HepG2 (cell line): ENCODE data around the gene VGLL3. TPM values are rescaled to one million over a fixed set of nuclear protein-coding genes. Genes with fewer than 3 reads are reported as not detected.

Source experiments
- ATAC-seq: fragments of 200-7000 bp; cut with Tn5 transposase; 3 replicates; pipeline ENCODE4 v1.9.1; 2020; ENCODE audit warnings: mild to moderate bottlenecking, moderate library complexity
- BruUV-seq: library from RNA; stranded (reverse); fragments of 400-500 nt; replicated peaks from 2 replicates; lab custom pipeline; 2021; lab: Mats Ljungman, UMichigan
- CTCF ChIA-PET: fragments of 300-600 bp; formaldehyde crosslinking; extraction: SDS; loops from one replicate; lab custom pipeline; 2021; ENCODE audit warnings: low total read pairs, inconsistent platforms, low intra/inter-chr PET ratio; lab: Yijun Ruan, JAX
- POLR2A ChIA-PET: fragments of 350-600 bp; sonication (Branson Sonifier 250); formaldehyde crosslinking; loops from one replicate; lab custom pipeline; 2020; ENCODE audit warnings: antibody characterized with exemption, inconsistent platforms; lab: Yijun Ruan, JAX
- DNase-seq: peaks from one replicate; pipeline ENCODE4 v3.0.0-alpha.2; 2015; ENCODE audit warnings: low spot score
- FAIRE-seq: peaks from 3 replicates; lab custom pipeline; 2011; peaks lifted over from hg19 to GRCh38; lab: Jason Lieb, UNC
- H2AFZ ChIP-seq: one replicate; pipeline ENCODE4 v1.6.1; 2011; ENCODE audit warnings: low read length, inconsistent platforms
- H3K27ac ChIP-seq: fragments of 300-600 bp; 3 replicates; pipeline ENCODE4 v1.8.0; 2011; ENCODE audit warnings: mixed run types, mild to moderate bottlenecking, mixed read lengths, low read length, inconsistent platforms; ENCODE audit not compliant: insufficient read depth; ENCODE audit errors: extremely low read length
- H3K27me3 ChIP-seq, 2 experiments: fragments of 200-600 bp in 1 of 2; 2 replicates in 1 of 2; 3 replicates in 1 of 2; pipeline versions ENCODE4 v1.6.0 to v1.8.0; 2011; ENCODE audit warnings: low read length in 2 of 2, mild to moderate bottlenecking in 2 of 2, moderate library complexity in 2 of 2, inconsistent platforms in 1 of 2; ENCODE audit not compliant: insufficient read depth in 2 of 2, control insufficient read depth in 1 of 2
- H3K36me3 ChIP-seq, 2 experiments: fragments of 200-600 bp in 1 of 2; replicated peaks in 1 of 2; 2 replicates in 1 of 2; 3 replicates in 1 of 2; pipeline versions ENCODE4 v1.5.1 to v1.8.0; 2011; ENCODE audit warnings: low read length in 2 of 2, inconsistent platforms in 1 of 2; ENCODE audit not compliant: insufficient read depth in 2 of 2, control insufficient read depth in 1 of 2
- H3K4me1 ChIP-seq: 2 replicates; pipeline ENCODE4 v1.5.1; 2012; ENCODE audit warnings: low read length, inconsistent platforms; ENCODE audit not compliant: insufficient read depth
- H3K4me2 ChIP-seq: 2 replicates; pipeline ENCODE4 v1.6.0; 2011; ENCODE audit warnings: low read depth, low read length, inconsistent platforms
- H3K4me3 ChIP-seq, 3 experiments: fragments of 200-600 bp in 1 of 3; sonication (generic), shearing (Covaris generic) in 1 of 3; replicated peaks in 1 of 3; 2 replicates each; pipeline ENCODE4 v1.5.1; 2011 to 2016; ENCODE audit warnings: low read length in 3 of 3, inconsistent platforms in 2 of 3, low read depth in 2 of 3, mild to moderate bottlenecking in 2 of 3, control low read depth in 1 of 3, mixed read lengths in 1 of 3; ENCODE audit not compliant: insufficient read depth in 1 of 3
- H3K79me2 ChIP-seq: one replicate; pipeline ENCODE4 v1.6.1; 2011; ENCODE audit warnings: low read length, inconsistent platforms; ENCODE audit not compliant: insufficient read depth
- H3K9ac ChIP-seq: 2 replicates; pipeline ENCODE4 v1.6.0; 2011; ENCODE audit warnings: mild to moderate bottlenecking, low read depth, low read length, inconsistent platforms; ENCODE audit not compliant: insufficient read depth
- H3K9me3 ChIP-seq: 2 replicates; pipeline ENCODE4 v1.5.1; 2012; ENCODE audit warnings: mild to moderate bottlenecking, low read length
- H4K20me1 ChIP-seq: 2 replicates; pipeline ENCODE4 v1.6.0; 2011; ENCODE audit warnings: inconsistent platforms, mild to moderate bottlenecking, low read length, moderate library complexity; ENCODE audit not compliant: insufficient read depth
- CREB1 ChIP-seq, 2 experiments: fragments of 450-650 bp in 1 of 2; IDR thresholded peaks; 2 replicates each; pipeline ENCODE4 v1.6.1; 2016 to 2017; ENCODE audit warnings: control low read depth in 1 of 2, mild to moderate bottlenecking in 1 of 2, missing compliant biosample characterization in 1 of 2, missing genetic modification characterization in 1 of 2
- KIAA2018 ChIP-seq: sonication (generic); formaldehyde crosslinking; IDR thresholded peaks from 2 replicates; pipeline ENCODE4 v1.5.0; 2020; ENCODE audit warnings: mild to moderate bottlenecking, missing genetic modification reagents, borderline replicate concordance
- MTF1 ChIP-seq: sonication (generic); formaldehyde crosslinking; IDR thresholded peaks from 2 replicates; pipeline ENCODE4 v1.5.0; 2020; ENCODE audit warnings: missing genetic modification reagents
- REL ChIP-seq: sonication (generic); formaldehyde crosslinking; conservative IDR thresholded peaks from 2 replicates; pipeline ENCODE4 v1.8.0; 2022; ENCODE audit warnings: mild to moderate bottlenecking, missing genetic modification reagents, moderate library complexity
- RFX5 ChIP-seq: IDR thresholded peaks from 2 replicates; pipeline ENCODE4 v1.6.1; 2011; ENCODE audit warnings: low read depth, low read length, improper control_type of control experiment
- SMARCC2 ChIP-seq: fragments of 450-650 bp; IDR thresholded peaks from 2 replicates; pipeline ENCODE4 v1.6.1; 2017; ENCODE audit warnings: antibody characterized with exemption, mild to moderate bottlenecking
- SOX13 ChIP-seq, 3 experiments: fragments of 450-650 bp in 1 of 3; sonication (generic) in 1 of 3; formaldehyde crosslinking in 1 of 3; IDR thresholded peaks in 2 of 3; conservative IDR thresholded peaks in 1 of 3; 2 replicates each; pipeline versions ENCODE4 v1.5.0 to v1.6.1; 2016 to 2020; ENCODE audit warnings: antibody characterized with exemption in 1 of 3, mild to moderate bottlenecking in 1 of 3, missing compliant biosample characterization in 1 of 3, missing genetic modification reagents in 1 of 3, moderate library complexity in 1 of 3
- STAT5B ChIP-seq: sonication (generic); formaldehyde crosslinking; IDR thresholded peaks from 2 replicates; pipeline ENCODE4 v1.4.0; 2020; ENCODE audit warnings: missing genetic modification reagents
- TFAP4 ChIP-seq: sonication (generic); IDR thresholded peaks from 2 replicates; pipeline ENCODE4 v1.6.1; 2016; ENCODE audit warnings: low read depth, borderline replicate concordance
- YEATS4 ChIP-seq: sonication (generic); formaldehyde crosslinking; IDR thresholded peaks from 2 replicates; pipeline ENCODE4 v1.4.0; 2020; ENCODE audit warnings: missing genetic modification reagents, borderline replicate concordance
- ZGPAT ChIP-seq: IDR thresholded peaks from 2 replicates; pipeline ENCODE4 v1.6.1; 2016; ENCODE audit warnings: mild to moderate bottlenecking
- ZNF326 ChIP-seq: sonication (generic); formaldehyde crosslinking; IDR thresholded peaks from 2 replicates; pipeline ENCODE4 v1.4.0; 2020; ENCODE audit warnings: missing genetic modification reagents, borderline replicate concordance
- ZNF451 ChIP-seq: sonication (generic); formaldehyde crosslinking; IDR thresholded peaks from 2 replicates; pipeline ENCODE4 v1.5.0; 2020; ENCODE audit warnings: mild to moderate bottlenecking, missing genetic modification reagents
- ZNF652 ChIP-seq: IDR thresholded peaks from 2 replicates; pipeline ENCODE4 v1.6.1; 2016; ENCODE audit warnings: low read depth, borderline replicate concordance
- WGBS: methylation state at CpG from one replicate; pipeline ENCODE4 v1.1.6; 2017; ENCODE audit warnings: low lambda C conversion rate; 5-methylcytosine and 5-hydroxymethylcytosine counted together
- in situ Hi-C: cut with HindIII; loops from 2 replicates; pipeline ENCODE4 v1.10.0; 2017; ENCODE audit warnings: low pct_unique_long_range_greater_than_20kb; ENCODE audit not compliant: extremely low pct_ligation_motif_present
- intact Hi-C: fragments of 100-400 bp; cut with micrococcal nuclease; formaldehyde crosslinking; loops from one replicate; pipeline ENCODE4 v1.10.0; 2022; ENCODE audit not compliant: unreplicated experiment
- polyA plus RNA-seq, 8 experiments: library from polyadenylated mRNA; depleted of rRNA in 3 of 8; stranded (reverse) in 7 of 8; unstranded in 1 of 8; fragments of >200 nt; fragmentation: Illumina TruSeq in 4 of 8; extraction: Trizol in 4 of 8; gene quantifications; 2 replicates each; pipeline versions ENCODE4 v1.2.1 to v1.2.3, GENCODE V29; 2011 to 2016; ENCODE audit warnings: low read depth in 4 of 8, missing spikeins in 1 of 8, mixed read lengths in 1 of 8; ENCODE audit not compliant: insufficient read depth in 1 of 8
- total RNA-seq, 5 experiments: library from RNA; depleted of rRNA; stranded (reverse); fragments of >200 nt; fragmentation: Illumina TruSeq; extraction: Trizol; gene quantifications; 2 replicates each; pipeline ENCODE4 v1.2.3, GENCODE V29; 2016; ENCODE audit warnings: low read depth in 1 of 5

The VGLL3 gene
- total and polyA plus RNA-seq, 2 of the 13 experiments (the other 11 are each of a cell fraction or from before 2014, with no cell fraction given) = 0.03 to 0.07 TPM

- WGBS = 0% methylated on average over 3 of the region's 3 CpGs
- no peak for DNase-seq
- Histone ChIP-seq H3K36me3 (no peaks in the 10 kb centered on the region), H3K9me3 (no peaks in the 10 kb centered on the region), H3K79me2 (no peaks in the 10 kb centered on the region), H2AFZ (no peak overlapping the region), H3K9ac (no peak overlapping the region), H3K27ac (no peak overlapping the region), H3K4me3 (no peak overlapping the region), H4K20me1 (no peaks in the 10 kb centered on the region), H3K4me2 (no peak overlapping the region), H3K27me3 (no peaks in the 10 kb centered on the region; a peak in 1 of 5 replicates), H3K4me1 (no peaks in the 10 kb centered on the region)
- intact Hi-C loops (no loop called here), in situ Hi-C loops (no loop called here)
- BruUV-seq = no TSS peak
- FAIRE-seq = no peak
- CTCF ChIA-PET = no interaction called here
- no peak for ATAC-seq
- POLR2A ChIA-PET = no interaction called here
- TF ChIP-seq SMARCC2 = no peak
- TF ChIP-seq CREB1 (IDR thresholded peaks at IDR 0.05) = no peak
- TF ChIP-seq CREB1 (CRISPR knock-in tag; IDR thresholded peaks at IDR 0.05) = no peak
- TF ChIP-seq SOX13 (IDR thresholded peaks at IDR 0.05) = no peak
- TF ChIP-seq SOX13 (CRISPR knock-in tag; conservative IDR thresholded peaks at IDR 0.05 in 1 of 2, IDR thresholded peaks at IDR 0.05 in 1 of 2) = no peak
- TF ChIP-seq ZNF326 (CRISPR knock-in tag) = no peak
- no peak for TF ChIP-seq RFX5
- no peak for TF ChIP-seq MTF1 (CRISPR knock-in tag)
- no peak for TF ChIP-seq YEATS4 (CRISPR knock-in tag)
- no peak for TF ChIP-seq KIAA2018
- TF ChIP-seq ZNF451 = no peak
- no peak for TF ChIP-seq TFAP4
- no peak for TF ChIP-seq ZGPAT (CRISPR knock-in tag)
- no peak for TF ChIP-seq ZNF652 (CRISPR knock-in tag)
- no peak for TF ChIP-seq REL (CRISPR knock-in tag)
- TF ChIP-seq STAT5B (CRISPR knock-in tag) = no peak
Measured at GRCh38 chr3:86930831-86931230, 60.1 kb downstream of the VGLL3 start.
